ENCODE results near the gene SPHK2. TPM values are rescaled to one million over a fixed set of nuclear protein-coding genes. Genes with fewer than 3 reads are reported as not detected.

Gene SPHK2
- total and polyA plus RNA-seq, 9 donors: 2.9 to 37.2 (median 25.4) TPM

- Histone ChIP-seq H3K27ac (no peak overlapping the region), H3K36me3 (no peaks in the 10 kb centered on the region), H3K4me3 (no peak overlapping the region), H3K27me3 (no peaks in the 10 kb centered on the region), H3K4me1 (ENCODE audit: insufficient read depth) (no peaks in the 10 kb centered on the region), H3K9me3 (no peaks in the 10 kb centered on the region)
- no peak for TF ChIP-seq CTCF (IDR thresholded peaks at IDR 0.05)
- no peak for TF ChIP-seq POLR2A (IDR thresholded peaks at IDR 0.05)
- TF ChIP-seq EP300 (IDR thresholded peaks at IDR 0.05): no peak
- DNase-seq: no peak
- intact Hi-C loops (cut with DNase I): no loop called here
- 80 to 84% (median 81%) methylated on average over 5 of the region's 5 CpGs for WGBS, 3 donors
Observed at GRCh38 chr19:48659768-48660167, 40.5 kb downstream of the SPHK2 start.

- Histone ChIP-seq H3K9me3 (no peaks in the 10 kb centered on the region), H3K36me3 (no peaks in the 10 kb centered on the region), H3K4me1 (ENCODE audit: insufficient read depth) (no peaks in the 10 kb centered on the region), H3K27ac (no peak overlapping the region), H3K27me3 (no peaks in the 10 kb centered on the region), H3K4me3 (no peak overlapping the region)
- DNase-seq: peak; percentile 77 to 88 (median 82)
- intact Hi-C loops (cut with DNase I): no loop called here
- no peak for TF ChIP-seq EP300 (IDR thresholded peaks at IDR 0.05)
- TF ChIP-seq CTCF (IDR thresholded peaks at IDR 0.05): no peak
- no peak for TF ChIP-seq POLR2A (IDR thresholded peaks at IDR 0.05)
- WGBS, 3 donors: 52 to 61% (median 53%) methylated on average over 35 of the region's 35 CpGs
Observed at GRCh38 chr19:48660852-48661710, 41.8 kb downstream of the SPHK2 start.

- TF ChIP-seq CTCF (IDR thresholded peaks at IDR 0.05): no peak
- TF ChIP-seq EP300 (IDR thresholded peaks at IDR 0.05): no peak
- no peak for TF ChIP-seq POLR2A (IDR thresholded peaks at IDR 0.05)
- no peaks in the 10 kb centered on the region for H3K36me3 ChIP-seq
- H3K9me3 ChIP-seq: no peaks in the 10 kb centered on the region
- no peak for DNase-seq
- H3K4me3 ChIP-seq: no peak overlapping the region
- H3K27me3 ChIP-seq: no peaks in the 10 kb centered on the region
- WGBS, 3 donors: 91 to 93% (median 92%) methylated on average over 49 to 50 of the region's 50 CpGs
- intact Hi-C loops (cut with DNase I): no loop called here
- H3K4me1 ChIP-seq (ENCODE audit: insufficient read depth): no peaks in the 10 kb centered on the region
- H3K27ac ChIP-seq: no peak overlapping the region
Observed at GRCh38 chr19:48661711-48662090, 42.4 kb downstream of the SPHK2 start.

DNA sequence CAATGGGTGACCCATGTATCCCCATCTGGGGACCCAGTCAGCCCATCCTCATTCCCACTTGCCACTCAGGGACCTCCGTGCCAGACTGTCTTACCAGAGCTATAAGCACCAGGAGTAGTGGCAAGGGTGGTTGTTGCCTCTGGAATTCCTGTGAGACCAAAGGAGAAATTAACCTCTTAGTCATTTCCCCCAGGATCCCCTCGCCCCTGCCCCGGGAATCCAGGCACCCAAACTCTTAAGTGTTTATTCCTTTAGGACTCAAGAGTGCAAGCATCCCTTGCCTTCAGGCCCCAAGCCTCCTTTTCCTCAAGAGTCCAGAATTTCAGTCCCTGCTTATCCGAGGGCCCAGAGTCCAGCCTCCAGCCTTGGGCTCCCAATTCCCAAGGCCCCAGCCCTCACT, 44.4 kb downstream of the SPHK2 start:
- no peak overlapping the region for H3K4me3 ChIP-seq
- DNase-seq: no peak

More for the DNA sequence above, 44.4 kb downstream of the SPHK2 start:
- Histone ChIP-seq H3K27ac (no peak overlapping the region), H3K36me3 (no peaks in the 10 kb centered on the region), H3K4me1 (ENCODE audit: insufficient read depth) (no peaks in the 10 kb centered on the region), H3K27me3 (no peaks in the 10 kb centered on the region), H3K9me3 (no peaks in the 10 kb centered on the region)
- no peak for TF ChIP-seq POLR2A (IDR thresholded peaks at IDR 0.05)
- no peak for TF ChIP-seq CTCF (IDR thresholded peaks at IDR 0.05)
- TF ChIP-seq EP300 (IDR thresholded peaks at IDR 0.05): no peak
- intact Hi-C loops (cut with DNase I): no loop called here
- WGBS, 3 donors: 89 to 93% (median 93%) methylated on average over 4 of the region's 4 CpGs

All from ovary (tissue), 9 donors.